Prostate gland (tissue), 2 donors: Measurements from ENCODE around the gene TMCC1. TPM values are rescaled to one million over a fixed set of nuclear protein-coding genes. Genes with fewer than 3 reads are reported as not detected.
"Not testable (repeated sequence)": the region's sequence is repeated elsewhere in the genome, so short reads cannot be mapped to it uniquely, and the experiment has no call there.

ENCODE experiments used
- DNase-seq: peaks from one replicate; pipeline ENCODE4 v3.0.0-alpha.2; 2019; ENCODE audit warnings: low spot score
- H3K27ac ChIP-seq, 2 donors: fragments of 200-600 bp; sonication (generic); 2 replicates each; pipeline ENCODE4 v1.5.1; 2017 to 2019
- H3K27me3 ChIP-seq: fragments of 200-600 bp; sonication (generic); replicated peaks from 2 replicates; pipeline ENCODE4 v1.5.1; 2019; ENCODE audit not compliant: insufficient read depth
- H3K36me3 ChIP-seq, 2 donors: fragments of 200-600 bp; sonication (generic); 1 replicate in 1 of 2; 2 replicates in 1 of 2; pipeline versions ENCODE4 v1.5.1 to v1.8.1; 2017 to 2019
- H3K4me1 ChIP-seq: fragments of 200-600 bp; sonication (generic); replicated peaks from 2 replicates; pipeline ENCODE4 v1.5.1; 2019
- H3K4me3 ChIP-seq, 2 donors: fragments of 200-600 bp; sonication (generic); 2 replicates each; pipeline ENCODE4 v1.5.1; 2017 to 2019
- H3K9me3 ChIP-seq: fragments of 200-600 bp; sonication (generic); 2 replicates; pipeline ENCODE4 v1.5.1; 2017
- POLR2A ChIP-seq: fragments of 450-650 bp; IDR thresholded peaks from one replicate; pipeline ENCODE4 v1.6.1; 2016; ENCODE audit warnings: antibody characterized with exemption, mild to moderate bottlenecking
- POLR2AphosphoS5 ChIP-seq: sonication (generic); formaldehyde crosslinking; IDR thresholded peaks from one replicate; pipeline ENCODE4 v1.6.1; 2017; ENCODE audit warnings: antibody characterized with exemption
- WGBS: methylation state at CpG from one replicate; pipeline ENCODE4 v1.1.5; 2018; 5-methylcytosine and 5-hydroxymethylcytosine counted together
- intact Hi-C: fragments of 100-400 bp; cut with DNase I; formaldehyde crosslinking; loops from one replicate; pipeline ENCODE4 v1.14.2; 2022
- total RNA-seq, 2 donors: library from RNA; depleted of rRNA; stranded (reverse); fragments of >200 nt; gene quantifications; one replicate each; pipeline ENCODE4 v1.1.0, GENCODE V29; 2016
- TF ChIP-seq, protein P1 (sequence below), 4 experiments: fragments of 200-600 bp in 2 of 4; fragments of 450-650 bp in 2 of 4; sonication (generic) in 2 of 4; IDR thresholded peaks; 1 replicate in 3 of 4; 2 replicates in 1 of 4; pipeline ENCODE4 v1.5.1; 2016 to 2019; ENCODE audit warnings: antibody characterized with exemption in 4 of 4, mild to moderate bottlenecking in 2 of 4, moderate library complexity in 2 of 4

The TMCC1 gene
- total RNA-seq, 2 donors from 2014 or later: 27.6 to 43.9 TPM

DNA sequence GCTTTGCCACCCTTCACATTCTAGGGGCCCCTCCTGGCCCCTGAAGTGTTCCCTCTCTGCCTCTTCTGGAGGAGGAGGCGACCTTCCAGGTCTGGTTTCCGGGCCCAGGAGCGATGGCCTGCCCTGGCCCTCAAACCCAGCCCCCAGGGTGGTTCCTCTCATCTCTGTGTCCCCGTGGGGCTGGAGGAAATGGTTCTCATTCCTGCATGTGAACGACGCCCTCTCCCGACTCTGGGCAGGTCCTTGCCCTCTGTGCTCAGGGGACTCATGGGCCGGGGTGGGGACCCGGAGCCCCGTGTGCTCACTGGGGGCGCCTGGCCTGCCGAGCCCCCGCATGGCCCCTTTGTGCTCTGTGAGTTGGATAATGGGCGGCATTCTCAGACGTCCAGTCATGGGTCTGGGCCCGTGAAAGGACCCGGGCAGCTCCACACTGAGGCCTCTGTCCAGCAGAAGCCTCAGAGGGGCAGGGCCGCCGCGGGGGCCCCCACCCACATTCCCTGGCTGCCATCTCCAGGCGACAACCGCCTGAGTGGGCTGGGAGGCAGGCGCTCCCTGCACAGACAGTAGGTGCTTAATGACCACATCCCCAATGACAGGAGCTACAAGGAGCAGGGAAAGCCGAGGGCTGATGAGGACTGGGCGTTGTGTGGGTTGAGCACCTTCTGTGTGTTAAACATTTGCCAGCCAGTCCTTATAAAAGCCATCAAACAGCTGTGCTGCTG lies 281.5 kb downstream of the TMCC1 start:
- no peak overlapping the region for H3K4me3 ChIP-seq
- no peak overlapping the region for H3K27ac ChIP-seq
- H3K36me3 ChIP-seq: no peaks in the 10 kb centered on the region
- intact Hi-C loops: no loop called here
- WGBS: 53% methylated on average over 23 of the region's 25 CpGs
- no peaks in the 10 kb centered on the region for H3K9me3 ChIP-seq
- no peak for DNase-seq
- no peaks in the 10 kb centered on the region for H3K4me1 ChIP-seq
- H3K27me3 ChIP-seq: no peaks in the 10 kb centered on the region
- TF ChIP-seq POLR2A: no peak
- no peak for TF ChIP-seq POLR2AphosphoS5
- TF ChIP-seq, protein P1, sequence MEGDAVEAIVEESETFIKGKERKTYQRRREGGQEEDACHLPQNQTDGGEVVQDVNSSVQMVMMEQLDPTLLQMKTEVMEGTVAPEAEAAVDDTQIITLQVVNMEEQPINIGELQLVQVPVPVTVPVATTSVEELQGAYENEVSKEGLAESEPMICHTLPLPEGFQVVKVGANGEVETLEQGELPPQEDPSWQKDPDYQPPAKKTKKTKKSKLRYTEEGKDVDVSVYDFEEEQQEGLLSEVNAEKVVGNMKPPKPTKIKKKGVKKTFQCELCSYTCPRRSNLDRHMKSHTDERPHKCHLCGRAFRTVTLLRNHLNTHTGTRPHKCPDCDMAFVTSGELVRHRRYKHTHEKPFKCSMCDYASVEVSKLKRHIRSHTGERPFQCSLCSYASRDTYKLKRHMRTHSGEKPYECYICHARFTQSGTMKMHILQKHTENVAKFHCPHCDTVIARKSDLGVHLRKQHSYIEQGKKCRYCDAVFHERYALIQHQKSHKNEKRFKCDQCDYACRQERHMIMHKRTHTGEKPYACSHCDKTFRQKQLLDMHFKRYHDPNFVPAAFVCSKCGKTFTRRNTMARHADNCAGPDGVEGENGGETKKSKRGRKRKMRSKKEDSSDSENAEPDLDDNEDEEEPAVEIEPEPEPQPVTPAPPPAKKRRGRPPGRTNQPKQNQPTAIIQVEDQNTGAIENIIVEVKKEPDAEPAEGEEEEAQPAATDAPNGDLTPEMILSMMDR (IDR thresholded peaks at IDR 0.05): no peak

DNA sequence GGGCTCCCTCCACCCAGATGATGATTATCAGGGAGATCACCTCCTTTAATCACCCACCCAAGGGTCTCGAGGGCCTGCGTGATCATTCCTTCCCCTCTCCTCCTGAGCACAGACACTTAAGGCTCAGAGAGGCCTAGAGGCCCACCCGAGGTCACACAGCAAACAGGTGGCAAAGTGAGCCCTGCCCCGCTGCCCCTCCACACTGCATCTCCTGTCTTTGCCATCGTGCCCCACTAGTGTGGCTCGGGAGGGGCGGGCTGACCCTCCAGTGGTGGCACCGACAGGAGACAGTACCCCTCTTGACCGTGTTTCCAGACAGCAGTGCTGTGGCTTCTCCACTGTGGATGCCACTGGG lies 282.1 kb downstream of the TMCC1 start:
- TF ChIP-seq POLR2A (no peak), POLR2AphosphoS5 (no peak)
- TF ChIP-seq, protein P1 (IDR thresholded peaks at IDR 0.05): no peak
- intact Hi-C loops: no loop called here
- H3K27ac ChIP-seq: no peak overlapping the region
- no peaks in the 10 kb centered on the region for H3K4me1 ChIP-seq
- H3K27me3 ChIP-seq: no peaks in the 10 kb centered on the region
- H3K9me3 ChIP-seq: no peaks in the 10 kb centered on the region
- DNase-seq: no peak
- H3K4me3 ChIP-seq: no peak overlapping the region
- no peaks in the 10 kb centered on the region for H3K36me3 ChIP-seq
- WGBS: 94% methylated on average over 9 of the region's 9 CpGs

- H3K27ac ChIP-seq, H3K9me3 ChIP-seq, H3K4me3 ChIP-seq, H3K27me3 ChIP-seq, H3K4me1 ChIP-seq, DNase-seq, H3K36me3 ChIP-seq, intact Hi-C loops: not testable (repeated sequence)
- 94% methylated on average over 11 of the region's 11 CpGs for WGBS
Observed at GRCh38 chr3:129610794-129611445, 282.6 kb downstream of the TMCC1 start.

- TF ChIP-seq POLR2AphosphoS5 (no peak), POLR2A (no peak)
- TF ChIP-seq, protein P1 (IDR thresholded peaks at IDR 0.05): no peak
- Histone ChIP-seq H3K36me3 (no peaks in the 10 kb centered on the region), H3K4me3 (no peak overlapping the region), H3K9me3 (no peaks in the 10 kb centered on the region), H3K4me1 (no peaks in the 10 kb centered on the region), H3K27me3 (no peaks in the 10 kb centered on the region), H3K27ac (no peak overlapping the region)
- no peak for DNase-seq
- intact Hi-C loops: no loop called here
- WGBS: 61% methylated on average over 10 of the region's 10 CpGs
Observed at GRCh38 chr3:129610276-129610675, 283.2 kb downstream of the TMCC1 start.

- no peaks in the 10 kb centered on the region for H3K4me1 ChIP-seq
- no peaks in the 10 kb centered on the region for H3K9me3 ChIP-seq
- no peak overlapping the region for H3K27ac ChIP-seq
- DNase-seq: no peak
- intact Hi-C loops: no loop called here
- no peak for TF ChIP-seq POLR2AphosphoS5
- TF ChIP-seq POLR2A: no peak
- TF ChIP-seq, protein P1 (IDR thresholded peaks at IDR 0.05): no peak
- no peak overlapping the region for H3K4me3 ChIP-seq
- WGBS: 26% methylated on average over 3 of the region's 3 CpGs
- no peaks in the 10 kb centered on the region for H3K27me3 ChIP-seq
- no peaks in the 10 kb centered on the region for H3K36me3 ChIP-seq
Observed at GRCh38 chr3:129609591-129610182, 283.8 kb downstream of the TMCC1 start.
